Stimulated activated naive CD4-positive, alpha-beta T cell treated with Interleukin-2 at 50 U/mL for 16 hours (primary cell): ENCODE results near the gene LMOD2.

Experiments used
- DNase-seq: peaks from one replicate; lab custom pipeline; 2025; lab: John Stamatoyannopoulos, UW

Gene LMOD2

GRCh38 chr7:123639631-123640030 lies 16.0 kb upstream of the LMOD2 start:
- no peak for DNase-seq

GRCh38 chr7:123640583-123640982 lies 15.1 kb upstream of the LMOD2 start:
- no peak for DNase-seq

DNA sequence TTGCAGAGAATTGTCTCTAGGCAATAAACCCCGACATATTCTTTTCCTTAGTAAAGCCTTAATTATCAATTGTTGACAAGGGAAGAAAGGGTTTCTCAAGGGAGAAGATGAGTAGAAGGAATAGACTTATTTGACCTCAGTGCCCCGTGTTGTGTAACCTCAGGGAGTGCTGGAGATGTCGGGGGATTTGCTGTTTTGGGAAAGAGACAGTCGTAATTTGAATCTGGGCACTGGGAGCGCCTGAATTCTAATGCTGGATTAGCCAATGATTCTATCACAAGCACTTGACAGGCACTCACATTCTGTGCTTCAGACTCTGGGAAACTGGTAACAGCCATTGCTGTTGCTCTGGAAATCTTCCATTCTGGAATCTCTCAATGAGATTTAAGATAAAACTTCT lies 13.8 kb upstream of the LMOD2 start:
- DNase-seq: no peak

- DNase-seq: no peak
Observed at GRCh38 chr7:123643495-123644441, 11.9 kb upstream of the LMOD2 start.

DNA sequence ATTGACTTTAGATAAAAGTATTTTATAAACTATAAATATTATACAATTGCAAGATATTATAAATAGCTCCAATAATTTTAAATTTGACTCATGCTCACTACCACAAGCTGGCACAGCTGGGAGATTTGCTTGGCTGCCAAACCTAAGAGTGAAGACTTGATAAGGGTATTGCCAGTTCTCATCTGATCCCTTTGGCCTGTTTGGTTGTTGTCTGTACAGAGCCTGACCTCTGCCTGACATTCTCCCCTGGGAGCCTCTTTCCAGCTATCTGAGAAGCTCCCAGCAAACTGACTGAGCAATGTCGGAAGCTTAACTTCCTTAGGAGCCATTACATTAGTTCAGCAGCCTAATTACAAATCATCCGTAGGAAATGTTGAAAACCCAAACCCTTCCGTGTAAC lies 10.2 kb upstream of the LMOD2 start:
- DNase-seq: no peak

DNA sequence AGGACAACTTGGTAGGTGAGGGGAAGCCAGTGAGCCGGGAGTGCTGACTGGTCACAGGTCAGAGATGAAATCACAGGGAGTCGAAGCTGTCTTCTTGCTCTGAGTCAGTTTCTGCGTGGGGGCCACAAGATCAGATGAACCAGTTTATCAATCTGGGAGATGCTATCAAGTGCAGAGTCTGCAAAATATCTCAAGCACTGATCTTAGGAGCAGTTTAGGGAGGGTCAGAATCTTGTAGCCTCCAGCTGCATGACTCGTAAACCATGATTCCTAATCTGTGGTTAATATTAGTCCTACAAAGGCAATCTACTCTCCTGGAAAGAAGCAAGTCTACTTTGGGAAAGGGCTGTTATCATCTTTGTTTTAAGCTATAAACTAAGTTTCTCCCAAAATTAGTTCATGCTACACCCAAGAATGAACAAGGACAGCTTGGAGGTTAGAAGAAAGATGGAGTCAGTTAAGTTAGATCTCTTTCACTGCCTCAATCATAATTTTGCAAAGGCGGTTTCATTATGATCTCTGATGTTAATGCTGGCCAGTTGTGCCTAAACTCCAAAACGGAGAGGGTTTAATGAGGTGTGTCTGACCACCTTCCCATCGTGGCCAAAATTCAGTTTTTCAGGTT lies 8.4 kb upstream of the LMOD2 start:
- no peak for DNase-seq

- DNase-seq: no peak
Observed at GRCh38 chr7:123649964-123650363, 5.7 kb upstream of the LMOD2 start.

- no peak for DNase-seq
Observed at GRCh38 chr7:123650595-123650994, 5.1 kb upstream of the LMOD2 start.

- DNase-seq: no peak
Observed at GRCh38 chr7:123652406-123652805, 3.3 kb upstream of the LMOD2 start.

- DNase-seq: no peak
Observed at GRCh38 chr7:123653162-123653561, 2.5 kb upstream of the LMOD2 start.

GRCh38 chr7:123656544-123657303 lies 1.1 kb downstream of the LMOD2 start:
- no peak for DNase-seq

GRCh38 chr7:123657304-123657685 lies 1.6 kb downstream of the LMOD2 start:
- DNase-seq: no peak

GRCh38 chr7:123658023-123658422 lies 2.4 kb downstream of the LMOD2 start:
- DNase-seq: no peak

DNA sequence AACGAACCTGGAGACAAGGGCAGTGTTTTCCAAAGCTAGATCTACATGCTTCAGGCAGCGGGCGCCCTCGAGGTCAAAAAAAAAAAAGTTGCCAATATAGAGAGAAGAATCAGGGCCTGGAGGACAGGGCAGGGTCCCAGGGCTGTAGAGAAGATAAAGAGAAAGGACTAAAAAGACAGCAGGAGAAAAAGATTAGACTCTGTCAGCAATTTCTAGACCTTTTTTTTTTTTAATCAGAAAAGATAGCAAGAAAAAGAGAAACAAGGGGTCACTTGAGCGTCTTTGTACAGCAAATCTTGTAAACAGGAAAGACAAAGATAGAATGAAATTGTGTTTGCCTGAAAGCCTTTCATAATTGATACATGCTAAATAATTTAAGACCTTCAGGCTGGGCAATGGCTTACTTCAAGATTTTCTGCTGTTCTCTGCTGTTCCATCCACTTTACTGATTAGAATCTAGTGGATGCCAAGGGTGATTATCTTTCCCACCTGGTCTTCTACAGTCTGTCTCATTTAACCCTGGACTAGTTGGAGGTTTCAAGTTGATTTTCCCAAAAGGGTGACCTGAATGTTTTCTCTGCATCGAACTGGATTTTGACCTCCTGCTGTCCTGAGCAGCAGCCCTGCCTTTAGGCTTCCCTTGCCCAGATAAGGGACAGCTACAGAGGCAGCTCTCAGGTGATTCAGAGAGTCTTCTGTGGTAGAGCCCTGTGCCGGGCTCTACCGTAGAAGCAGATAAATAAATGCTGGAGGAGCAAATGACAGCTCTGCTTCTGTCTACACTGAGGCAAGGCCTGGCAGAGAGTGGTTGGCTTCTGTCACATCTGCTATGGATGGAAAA lies 5.1 kb downstream of the LMOD2 start:
- DNase-seq: no peak

GRCh38 chr7:123661765-123662164 lies 6.1 kb downstream of the LMOD2 start:
- no peak for DNase-seq

- no peak for DNase-seq
Observed at GRCh38 chr7:123662293-123662692, 6.6 kb downstream of the LMOD2 start.

GRCh38 chr7:123662755-123663154 lies 7.1 kb downstream of the LMOD2 start:
- DNase-seq: no peak

- DNase-seq: no peak
Observed at GRCh38 chr7:123663200-123663599, 7.5 kb downstream of the LMOD2 start.

GRCh38 chr7:123665157-123665556 lies 9.5 kb downstream of the LMOD2 start:
- no peak for DNase-seq

GRCh38 chr7:123665896-123666295 lies 10.2 kb downstream of the LMOD2 start:
- DNase-seq: no peak

DNA sequence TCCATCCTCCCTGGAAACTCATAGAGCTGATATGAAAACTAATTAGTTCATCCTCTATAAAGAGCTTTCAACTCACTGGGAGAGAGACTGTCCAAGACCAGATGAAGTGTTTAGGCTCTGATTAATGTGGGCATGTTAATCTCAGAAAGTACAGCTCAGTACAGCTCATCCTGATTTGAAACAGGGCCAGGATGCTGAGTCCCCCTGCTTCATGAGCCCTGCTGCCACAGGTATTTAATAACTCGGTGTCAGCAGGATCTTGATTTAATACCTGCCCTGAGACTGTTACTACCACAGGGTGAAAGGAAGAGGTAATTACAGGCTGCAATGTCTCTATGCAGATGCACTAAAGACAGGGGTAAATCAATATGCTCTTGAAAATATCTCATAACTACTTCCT lies 10.8 kb downstream of the LMOD2 start:
- DNase-seq: no peak

DNA sequence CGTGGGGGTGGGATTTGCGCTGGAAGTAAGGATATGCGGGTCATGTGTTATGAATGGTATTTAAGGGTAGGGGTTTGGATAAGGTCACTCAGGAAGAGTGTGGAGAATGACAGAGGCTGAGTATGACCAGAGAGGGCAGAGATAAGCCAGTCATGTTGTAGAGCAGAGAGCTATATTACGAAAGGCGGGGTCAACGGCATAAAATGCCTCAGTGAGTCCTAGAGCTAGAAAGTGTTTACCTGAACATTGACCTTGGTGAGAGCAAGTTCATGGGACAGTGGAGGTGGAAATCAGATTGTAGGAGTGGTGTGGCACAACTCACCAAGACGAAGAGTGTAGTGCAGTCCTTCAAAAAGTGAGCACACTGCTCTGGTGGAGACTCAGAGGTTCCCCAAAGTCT lies 13.8 kb downstream of the LMOD2 start:
- no peak for DNase-seq
